ENCODE measurements around the gene EIF1AD. TPM values are rescaled to one million over a fixed set of nuclear protein-coding genes. Genes with fewer than 3 reads are reported as not detected.

EIF1AD gene
- total RNA-seq, 1 donor from 2014 or later = 22.2 TPM

- Mint-ChIP-seq H3K9me3 (no peaks in the 10 kb centered on the region), H3K4me3 (no peak overlapping the region), H3K27me3 (ENCODE audit: insufficient read depth, low read depth) (peaks cover 16% of the 10 kb centered on the region), H3K4me1 (no peaks in the 10 kb centered on the region), H3K36me3 (no peaks in the 10 kb centered on the region), H3K27ac (no peak overlapping the region)
- H2AFZ ChIP-seq (replicated peaks) = no peak overlapping the region
- no peak for DNase-seq (ENCODE audit: low spot score)
- H3K36me3 ChIP-seq = no peaks in the 10 kb centered on the region
- H3K27me3 ChIP-seq = peaks cover 21% of the 10 kb centered on the region
- TF ChIP-seq EZH2phosphoT487 (IDR thresholded peaks at IDR 0.05) (no peak), CTCF (IDR thresholded peaks at IDR 0.05) (no peak), EZH2 (IDR thresholded peaks at IDR 0.05) (no peak)
- no peaks in the 10 kb centered on the region for H3K4me1 ChIP-seq
- no peak overlapping the region for H3K9ac ChIP-seq
- H3F3A ChIP-seq (ENCODE audit: low read depth) = no peaks in the 10 kb centered on the region
- H4K20me1 ChIP-seq (ENCODE audit: low read depth) = no peaks in the 10 kb centered on the region
- H3K79me2 ChIP-seq (ENCODE audit: low read depth) = no peaks in the 10 kb centered on the region
- H3K4me3 ChIP-seq = no peak overlapping the region
- H3K27ac ChIP-seq = no peak overlapping the region
- no peaks in the 10 kb centered on the region for H3K9me3 ChIP-seq (ENCODE audit: low read depth)
- no peak overlapping the region for H3K4me2 ChIP-seq
Observed at GRCh38 chr11:66016793-66017177, 14.8 kb upstream of the EIF1AD start.

- peaks cover 21% of the 10 kb centered on the region for H3K27me3 ChIP-seq
- Mint-ChIP-seq H3K27me3 (ENCODE audit: insufficient read depth, low read depth) (peaks cover 15% of the 10 kb centered on the region), H3K4me1 (no peaks in the 10 kb centered on the region), H3K27ac (no peak overlapping the region), H3K36me3 (no peaks in the 10 kb centered on the region), H3K9me3 (no peaks in the 10 kb centered on the region), H3K4me3 (no peak overlapping the region)
- H3K9ac ChIP-seq = no peak overlapping the region
- no peaks in the 10 kb centered on the region for H3K4me1 ChIP-seq
- H3K4me2 ChIP-seq = no peak overlapping the region
- H2AFZ ChIP-seq (replicated peaks) = no peak overlapping the region
- no peaks in the 10 kb centered on the region for H3K36me3 ChIP-seq
- no peaks in the 10 kb centered on the region for H3F3A ChIP-seq (ENCODE audit: low read depth)
- no peaks in the 10 kb centered on the region for H3K9me3 ChIP-seq (ENCODE audit: low read depth)
- TF ChIP-seq CTCF (IDR thresholded peaks at IDR 0.05) (no peak), EZH2phosphoT487 (IDR thresholded peaks at IDR 0.05) (no peak), EZH2 (IDR thresholded peaks at IDR 0.05) (no peak)
- H3K79me2 ChIP-seq (ENCODE audit: low read depth) = no peaks in the 10 kb centered on the region
- no peak overlapping the region for H3K27ac ChIP-seq
- H4K20me1 ChIP-seq (ENCODE audit: low read depth) = no peaks in the 10 kb centered on the region
- DNase-seq (ENCODE audit: low spot score) = no peak
- H3K4me3 ChIP-seq = no peak overlapping the region
Observed at GRCh38 chr11:66015936-66016792, 14.2 kb upstream of the EIF1AD start.

DNA sequence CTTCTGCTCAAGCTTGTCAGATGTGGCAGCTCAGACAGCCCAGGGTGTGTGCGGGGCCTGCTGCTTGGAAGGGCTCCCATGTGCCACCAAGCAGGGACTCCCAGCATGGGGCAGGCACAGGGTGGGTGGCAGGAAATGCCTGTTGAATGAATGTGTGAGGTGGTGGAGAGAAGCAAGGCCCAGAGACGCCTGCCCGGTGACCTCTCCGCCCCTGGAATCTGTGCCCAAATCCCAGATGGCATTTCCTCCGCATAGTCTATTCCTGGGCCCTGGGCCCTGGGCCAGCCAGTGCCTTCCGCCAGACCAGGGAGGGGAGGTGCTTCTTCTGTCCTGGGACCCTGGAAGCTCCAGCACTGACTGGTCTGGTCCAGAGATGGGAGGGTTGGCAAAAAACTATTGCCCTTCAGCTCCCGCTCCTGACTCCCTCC is 13.5 kb upstream of the EIF1AD start:
- Mint-ChIP-seq H3K27me3 (ENCODE audit: insufficient read depth, low read depth) (peaks cover 12% of the 10 kb centered on the region), H3K4me1 (no peaks in the 10 kb centered on the region), H3K27ac (no peak overlapping the region), H3K36me3 (no peaks in the 10 kb centered on the region), H3K4me3 (no peak overlapping the region), H3K9me3 (no peaks in the 10 kb centered on the region)
- Histone ChIP-seq H3K36me3 (no peaks in the 10 kb centered on the region), H3K9ac (no peak overlapping the region), H3K27ac (no peak overlapping the region), H3K4me1 (no peaks in the 10 kb centered on the region), H3K4me2 (no peak overlapping the region), H3K9me3 (ENCODE audit: low read depth) (no peaks in the 10 kb centered on the region), H3F3A (ENCODE audit: low read depth) (no peaks in the 10 kb centered on the region), H4K20me1 (ENCODE audit: low read depth) (no peaks in the 10 kb centered on the region), H3K4me3 (no peak overlapping the region), H3K27me3 (peaks cover 28% of the 10 kb centered on the region), H3K79me2 (ENCODE audit: low read depth) (no peaks in the 10 kb centered on the region), H2AFZ (replicated peaks) (no peak overlapping the region)
- TF ChIP-seq EZH2 (IDR thresholded peaks at IDR 0.05) (no peak), CTCF (IDR thresholded peaks at IDR 0.05) (no peak), EZH2phosphoT487 (IDR thresholded peaks at IDR 0.05) (no peak)
- DNase-seq (ENCODE audit: low spot score) = no peak
